Activated naive CD4-positive, alpha-beta T cell treated with anti-CD3 and anti-CD28 coated beads, Interleukin-2, amount 50 U/mL, for 72 hours (primary cell): Measurements from ENCODE around the gene CYP4A11. TPM values are rescaled to one million over a fixed set of nuclear protein-coding genes. Genes with fewer than 3 reads are reported as not detected.
"Not testable (repeated sequence)": the region's sequence is repeated elsewhere in the genome, so short reads cannot be mapped to it uniquely, and the experiment has no call there.

Source experiments
- ATAC-seq, 2 donors: fragments of 150-1000 bp; cut with Tn5 transposase; 2 replicates each; pipeline ENCODE4 v1.10.0; 2021; ENCODE audit warnings: mild to moderate bottlenecking in 2 of 2, moderate library complexity in 2 of 2
- DNase-seq, 2 donors: peaks; one replicate each; pipeline ENCODE4 v3.0.0; 2021 to 2022; ENCODE audit warnings: low spot score in 2 of 2
- H3K27ac Mint-ChIP-seq, 2 donors: one replicate each; pipeline ENCODE4 v1.8.0; 2022; ENCODE audit warnings: mild to moderate bottlenecking in 2 of 2, mixed read lengths in 2 of 2
- H3K36me3 Mint-ChIP-seq, 2 donors: one replicate each; pipeline ENCODE4 v1.8.0; 2022; ENCODE audit warnings: mixed read lengths in 2 of 2
- H3K9me3 Mint-ChIP-seq, 2 donors: one replicate each; pipeline ENCODE4 v1.8.0; 2022; ENCODE audit warnings: mixed read lengths in 2 of 2
- total RNA-seq, 2 donors: library from RNA; stranded (reverse); gene quantifications; one replicate each; pipeline ENCODE4 v1.2.3, GENCODE V29; 2022

The CYP4A11 gene
- total RNA-seq, 2 donors from 2014 or later: not detected

DNA sequence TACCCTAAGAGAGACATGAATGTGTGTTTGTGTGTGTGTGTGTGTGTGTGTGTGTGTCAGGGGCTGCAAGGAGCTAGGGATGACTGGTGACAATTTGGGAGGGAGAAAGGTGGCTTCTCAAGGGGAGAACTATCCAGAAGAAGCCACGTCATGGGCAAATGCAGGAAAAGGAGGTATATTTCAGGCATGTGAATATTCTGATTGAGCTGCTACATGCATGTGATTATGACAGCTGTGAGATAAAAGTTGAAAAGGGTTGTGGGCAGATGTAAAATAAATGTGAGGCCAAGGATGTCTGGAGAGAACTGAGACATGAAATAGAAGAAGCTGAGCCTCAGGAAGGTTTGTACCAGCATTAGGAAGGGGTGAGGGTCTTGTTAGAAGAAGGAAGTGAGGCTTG is 4.5 kb downstream of the CYP4A11 start:
- ATAC-seq: no peak
- H3K9me3 Mint-ChIP-seq: no peaks in the 10 kb centered on the region
- no peak for DNase-seq
- no peaks in the 10 kb centered on the region for H3K36me3 Mint-ChIP-seq
- no peak overlapping the region for H3K27ac Mint-ChIP-seq

- not testable (repeated sequence) for DNase-seq, H3K9me3 Mint-ChIP-seq, ATAC-seq, H3K36me3 Mint-ChIP-seq, H3K27ac Mint-ChIP-seq
Observed at GRCh38 chr1:46934852-46935251, 6.4 kb downstream of the CYP4A11 start.

DNA sequence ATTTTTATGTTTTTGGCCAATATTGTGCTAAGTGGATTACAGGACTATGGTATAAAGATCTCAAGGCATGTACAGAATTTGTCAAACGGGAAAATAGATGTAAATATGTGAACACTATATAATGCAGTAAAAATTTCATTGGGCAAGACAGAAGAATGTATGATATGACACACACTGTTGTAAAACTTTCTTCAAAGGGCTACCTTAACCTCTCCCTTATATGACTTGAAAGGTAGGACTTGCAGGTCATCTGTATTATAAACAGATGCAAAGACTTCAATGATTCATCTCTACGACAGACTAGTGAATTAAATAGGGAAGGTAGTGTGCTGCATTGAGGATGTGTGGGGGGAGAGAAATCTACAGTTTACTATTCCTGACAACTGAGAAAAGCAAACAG is 9.3 kb downstream of the CYP4A11 start:
- H3K27ac Mint-ChIP-seq, ATAC-seq, H3K36me3 Mint-ChIP-seq, DNase-seq, H3K9me3 Mint-ChIP-seq: not testable (repeated sequence)

GRCh38 chr1:46931151-46931550 is 10.1 kb downstream of the CYP4A11 start:
- H3K27ac Mint-ChIP-seq: no peak overlapping the region
- ATAC-seq (no peak), DNase-seq (no peak)
- H3K36me3 Mint-ChIP-seq: no peaks in the 10 kb centered on the region
- H3K9me3 Mint-ChIP-seq: no peaks in the 10 kb centered on the region

- ATAC-seq: no peak
- Mint-ChIP-seq H3K9me3 (peaks cover 6 to 7% of the 10 kb centered on the region in 2 donors), H3K27ac (no peak overlapping the region), H3K36me3 (peaks cover 0 to 16% of the 10 kb centered on the region in 2 donors)
- DNase-seq: no peak
Observed at GRCh38 chr1:46927249-46927835, 13.9 kb downstream of the CYP4A11 start.

GRCh38 chr1:46910790-46911189 is 30.5 kb downstream of the CYP4A11 start:
- Mint-ChIP-seq H3K9me3 (peaks cover 9 to 11% of the 10 kb centered on the region in 2 donors), H3K36me3 (no peaks in the 10 kb centered on the region), H3K27ac (no peak overlapping the region)
- no peak for ATAC-seq
- DNase-seq: no peak

- no peak for DNase-seq
- ATAC-seq: no peak
- peaks cover 0 to 5% of the 10 kb centered on the region in 2 donors for H3K36me3 Mint-ChIP-seq
- no peak overlapping the region for H3K27ac Mint-ChIP-seq
- H3K9me3 Mint-ChIP-seq: peaks cover 8 to 16% of the 10 kb centered on the region in 2 donors
Observed at GRCh38 chr1:46903481-46903880, 37.8 kb downstream of the CYP4A11 start.

DNA sequence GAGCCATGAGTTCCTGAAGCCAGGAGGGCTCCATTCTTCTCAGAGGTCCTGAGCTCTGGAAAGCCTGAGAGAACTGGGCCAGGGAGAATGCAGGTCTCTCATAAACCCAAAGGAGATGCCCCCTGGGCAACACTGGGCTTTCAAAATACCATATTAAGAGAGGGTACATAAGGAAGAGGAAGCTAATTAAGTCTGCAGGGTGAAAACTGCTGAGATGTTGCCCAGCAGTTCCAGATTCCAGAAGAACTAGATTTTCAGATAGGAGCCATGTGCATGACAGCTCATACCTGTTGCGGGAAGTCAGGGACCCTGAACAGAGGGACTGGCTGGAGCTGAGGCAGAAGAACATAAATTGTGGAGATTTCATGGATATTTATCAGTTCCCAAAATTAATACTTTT is 40.9 kb downstream of the CYP4A11 start:
- no peak overlapping the region for H3K27ac Mint-ChIP-seq
- DNase-seq (no peak), ATAC-seq (no peak)
- H3K9me3 Mint-ChIP-seq: peaks cover 0 to 8% of the 10 kb centered on the region in 2 donors
- H3K36me3 Mint-ChIP-seq: peaks cover 0 to 5% of the 10 kb centered on the region in 2 donors

GRCh38 chr1:46881656-46882055 is 59.6 kb downstream of the CYP4A11 start:
- H3K36me3 Mint-ChIP-seq, DNase-seq, ATAC-seq, H3K27ac Mint-ChIP-seq, H3K9me3 Mint-ChIP-seq: not testable (repeated sequence)

Other genes with a start within 250 kb of the CYP4A11 start
- gene EFCAB14, start 222.4 kb downstream of the CYP4A11 start, total RNA-seq: 10 to 100 TPM; 41.4 to 45.1 TPM
- not detected for gene CYP4B1, start 142.4 kb downstream of the CYP4A11 start, total RNA-seq
- gene CYP4X1, start 82.2 kb upstream of the CYP4A11 start, total RNA-seq: not detected
- gene CYP4Z1, start 125.8 kb upstream of the CYP4A11 start, total RNA-seq: not detected
- gene CYP4A22, start 196.0 kb upstream of the CYP4A11 start, total RNA-seq: not detected
- gene PDZK1IP1, start 248.6 kb upstream of the CYP4A11 start, total RNA-seq: not detected